GM04503 (cell line): ENCODE results near the gene BACH2.
"Not testable (repeated sequence)": the region's sequence is repeated elsewhere in the genome, so short reads cannot be mapped to it uniquely, and the experiment has no call there.

Source experiments
- DNase-seq: peaks from one replicate; pipeline ENCODE4 v3.0.0-alpha.2; 2012; ENCODE audit warnings: low read depth

Gene BACH2

DNA sequence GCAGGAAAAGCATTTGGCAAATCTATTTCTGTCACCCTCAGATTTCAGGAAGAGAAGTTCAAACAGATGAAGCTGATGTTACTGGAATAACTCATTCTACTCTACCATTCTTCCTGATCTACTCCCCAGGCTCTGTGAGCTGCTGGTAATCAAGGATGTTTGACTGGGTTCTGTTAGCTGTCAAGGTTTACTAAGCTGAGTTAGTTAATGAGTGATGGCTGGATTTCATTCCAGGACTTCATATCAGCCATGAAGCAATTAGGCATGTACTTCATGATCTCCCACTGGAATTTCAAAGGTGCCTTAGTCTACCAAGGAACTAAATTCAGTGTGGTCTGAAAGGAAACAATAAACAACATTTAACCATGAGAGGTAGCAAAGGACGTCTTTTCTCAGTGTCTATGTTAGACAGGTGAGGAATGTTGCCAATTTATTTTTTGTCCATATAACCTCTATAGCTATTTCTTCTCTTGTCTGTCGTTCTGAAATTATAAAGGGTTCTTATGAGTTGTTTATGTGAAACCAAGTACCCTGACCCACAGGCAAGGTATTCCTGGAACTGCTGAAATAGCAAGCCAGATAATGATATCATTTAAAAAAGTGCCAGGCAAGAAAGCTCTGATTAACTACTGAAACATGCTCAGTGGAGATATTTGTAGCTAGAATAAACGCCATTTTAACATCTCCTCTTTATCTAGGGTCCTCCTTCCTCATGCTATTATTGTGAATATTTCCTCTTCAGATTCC, 112.9 kb downstream of the BACH2 start:
- no peak for DNase-seq

DNA sequence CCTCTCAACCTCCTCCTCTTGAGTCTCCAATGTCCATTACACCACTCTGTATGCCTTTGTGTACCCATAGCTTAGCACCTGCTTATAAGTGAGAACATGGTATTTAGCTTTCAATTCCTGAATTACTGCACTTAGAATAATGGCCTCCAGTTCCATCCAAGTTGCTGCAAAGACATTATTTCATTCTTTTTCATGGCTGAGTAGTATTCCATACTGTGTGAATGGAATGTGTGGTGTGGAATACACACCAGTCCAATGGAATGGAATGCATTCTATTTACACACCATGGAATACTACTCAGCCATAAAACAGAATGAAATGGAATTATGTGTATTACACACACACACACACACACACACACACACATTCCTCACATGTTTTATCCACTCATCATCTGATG, 116.1 kb downstream of the BACH2 start:
- DNase-seq = no peak

- DNase-seq = no peak
Observed at GRCh38 chr6:90179190-90180169, 117.2 kb downstream of the BACH2 start.

DNA sequence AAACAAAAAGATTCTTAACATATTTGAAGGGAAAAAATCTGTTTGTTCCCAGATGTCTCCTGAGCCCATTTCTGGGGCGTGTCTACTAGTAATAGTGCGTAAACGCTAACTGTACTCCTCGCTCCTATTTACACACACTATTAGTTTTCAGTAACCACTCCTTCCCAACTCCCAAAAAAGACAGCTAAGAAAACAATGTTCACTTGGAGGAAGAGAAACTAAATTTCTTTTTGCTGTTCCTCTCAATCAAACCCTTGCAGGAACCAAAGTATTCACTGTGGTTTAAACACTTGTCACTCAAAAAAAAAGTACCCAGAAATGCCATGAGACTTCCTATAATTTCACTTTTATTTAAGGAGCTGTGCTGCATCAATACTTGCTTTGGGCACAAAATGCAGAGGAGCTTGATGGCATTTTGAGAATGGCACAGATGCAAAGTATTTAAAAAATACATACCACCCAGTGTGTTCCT, 118.2 kb downstream of the BACH2 start:
- no peak for DNase-seq

- DNase-seq = no peak
Observed at GRCh38 chr6:90177544-90178383, 118.9 kb downstream of the BACH2 start.

GRCh38 chr6:90175627-90176538, 120.8 kb downstream of the BACH2 start:
- no peak for DNase-seq

DNA sequence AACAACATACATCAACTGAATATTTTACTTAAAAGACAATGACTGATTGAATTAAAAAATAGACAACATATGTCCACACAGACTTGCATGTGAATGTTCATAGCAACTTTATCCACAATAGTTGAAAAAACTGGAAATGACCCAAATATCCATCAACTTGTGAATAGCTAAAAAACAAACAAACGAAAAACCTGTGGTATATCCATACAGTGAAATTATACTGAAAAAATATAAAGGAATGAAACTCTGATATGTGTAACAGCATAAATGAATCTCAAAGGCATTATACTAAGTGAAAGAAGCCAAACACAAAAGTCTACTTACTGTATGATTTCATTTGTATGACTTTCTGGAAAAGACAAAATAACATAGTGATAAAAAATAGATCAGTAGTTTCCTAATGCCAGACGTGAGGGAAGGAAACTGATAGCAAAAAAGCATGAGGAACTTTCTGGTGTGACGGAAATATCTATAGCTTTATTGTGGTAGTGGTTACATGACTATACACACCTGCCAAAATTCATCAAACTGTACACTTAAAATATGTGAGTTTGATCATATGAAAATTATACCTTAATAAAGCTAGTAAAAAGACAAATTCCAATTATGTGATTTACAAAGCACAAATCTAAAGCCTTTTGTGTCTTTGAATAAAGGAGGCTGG, 123.2 kb downstream of the BACH2 start:
- no peak for DNase-seq

DNA sequence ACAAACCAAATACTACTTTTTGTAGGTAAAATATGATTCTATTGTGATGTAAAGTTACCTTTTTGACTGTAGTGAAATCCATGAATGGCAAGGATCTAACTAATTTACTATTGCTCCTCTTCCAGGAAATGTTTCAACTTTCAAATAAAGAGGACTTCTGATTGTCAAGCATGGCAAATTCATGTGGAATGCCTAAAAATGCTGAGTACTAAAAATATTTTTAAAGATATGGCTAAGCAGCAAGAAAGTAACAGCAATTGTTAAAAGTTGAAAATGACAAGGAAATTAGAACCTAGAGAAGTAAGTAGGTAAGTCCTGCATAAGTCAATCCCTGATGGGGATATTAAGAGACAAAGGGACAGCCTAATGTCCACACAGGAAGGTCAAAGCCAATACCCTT, 126.0 kb downstream of the BACH2 start:
- DNase-seq = no peak

- no peak for DNase-seq
Observed at GRCh38 chr6:90169374-90169773, 127.3 kb downstream of the BACH2 start.

DNA sequence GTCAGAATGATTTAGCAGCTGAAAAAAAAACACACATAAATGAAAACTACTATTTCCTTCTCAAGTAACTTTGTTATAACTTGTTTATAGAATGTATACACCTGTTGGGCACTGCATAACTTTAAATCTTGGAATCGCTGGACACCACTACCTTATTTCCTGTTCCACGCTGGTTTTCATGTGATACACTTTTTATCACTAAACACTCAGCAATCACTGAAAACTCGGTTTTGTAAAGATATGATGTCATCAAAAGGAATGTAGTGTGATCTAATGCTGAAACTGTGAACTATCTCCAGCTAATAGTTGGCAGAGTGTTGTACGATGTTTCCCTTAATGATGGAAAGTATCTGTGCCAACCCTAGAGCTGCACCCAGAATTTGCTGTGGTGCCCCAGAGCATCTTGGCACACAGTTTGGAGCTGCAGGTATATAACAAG, 127.9 kb downstream of the BACH2 start:
- DNase-seq = peak; percentile 7

DNA sequence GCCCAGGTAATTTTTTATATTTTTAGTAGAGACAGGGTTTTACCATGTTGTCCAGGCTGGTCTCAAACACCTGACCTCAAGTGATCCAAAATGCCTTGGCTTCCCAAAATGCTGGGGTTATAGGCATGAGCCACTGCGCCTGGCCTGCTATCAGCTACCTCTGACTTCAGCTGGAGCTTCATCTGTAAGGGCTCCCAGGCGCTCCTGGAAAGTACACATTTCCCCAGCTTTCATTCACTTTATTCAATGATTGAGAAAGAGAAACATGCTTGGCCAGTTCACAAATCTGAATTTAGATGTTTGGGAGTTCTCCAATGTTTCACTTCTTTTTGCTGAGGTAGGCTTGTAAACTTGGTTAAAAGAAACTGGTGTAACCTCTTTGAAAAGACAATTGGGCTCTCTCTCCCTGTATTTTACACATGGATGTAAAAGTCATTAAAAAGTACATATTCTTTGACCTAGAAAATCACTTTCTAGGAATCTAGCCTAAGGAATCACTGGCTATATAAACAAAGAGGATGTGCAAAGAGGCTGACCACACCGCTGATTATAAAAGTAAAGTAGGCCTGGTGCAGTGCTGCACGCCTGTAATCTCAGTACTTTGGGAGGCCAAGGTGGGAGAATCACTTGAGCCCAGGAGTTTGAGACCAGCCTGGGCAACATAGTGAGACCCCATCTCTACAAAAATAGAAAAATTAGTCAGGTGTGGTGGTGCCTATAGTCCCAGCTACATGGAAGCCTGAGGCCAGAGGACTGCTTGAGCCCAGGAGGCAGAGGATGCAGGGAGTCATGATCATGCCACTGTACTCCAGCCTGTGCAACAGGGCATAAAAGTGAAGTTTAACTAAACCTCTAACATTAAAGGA, 128.9 kb downstream of the BACH2 start:
- DNase-seq = no peak

- not testable (repeated sequence) for DNase-seq
Observed at GRCh38 chr6:90166155-90166924, 130.3 kb downstream of the BACH2 start.

DNA sequence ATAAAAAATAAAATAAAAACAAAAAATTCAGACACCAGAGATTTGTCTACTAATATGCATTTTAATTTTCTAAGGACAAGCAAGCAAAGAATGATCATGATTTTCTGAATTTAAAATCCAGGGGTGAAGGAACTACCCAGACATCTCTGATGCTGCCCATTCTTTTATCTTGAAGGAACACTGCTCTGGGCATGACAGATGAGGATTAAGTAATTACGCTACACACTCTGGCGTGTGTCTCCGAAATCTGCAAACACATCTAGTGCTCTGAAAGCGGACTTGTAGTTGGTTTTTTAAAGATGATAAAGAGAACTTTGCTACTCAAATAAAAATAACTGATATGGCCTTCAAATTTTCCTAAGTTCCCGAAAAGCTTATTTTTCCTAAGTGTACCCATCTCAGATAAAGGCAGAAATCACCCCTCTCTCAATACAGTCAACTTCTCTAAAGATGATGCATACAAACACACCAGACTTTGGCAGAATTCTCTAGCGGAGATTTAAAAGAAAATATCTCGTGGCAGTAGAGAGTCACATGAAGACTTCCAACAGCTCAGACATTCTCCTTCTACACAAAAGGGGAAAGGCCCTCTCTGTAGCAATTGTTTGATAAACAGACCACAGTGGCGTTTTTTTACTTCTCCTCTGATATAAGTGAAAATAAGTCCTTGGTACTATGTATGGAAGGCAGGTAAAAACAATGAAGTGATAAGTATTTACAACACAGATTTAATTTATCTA, 133.8 kb downstream of the BACH2 start:
- no peak for DNase-seq

DNA sequence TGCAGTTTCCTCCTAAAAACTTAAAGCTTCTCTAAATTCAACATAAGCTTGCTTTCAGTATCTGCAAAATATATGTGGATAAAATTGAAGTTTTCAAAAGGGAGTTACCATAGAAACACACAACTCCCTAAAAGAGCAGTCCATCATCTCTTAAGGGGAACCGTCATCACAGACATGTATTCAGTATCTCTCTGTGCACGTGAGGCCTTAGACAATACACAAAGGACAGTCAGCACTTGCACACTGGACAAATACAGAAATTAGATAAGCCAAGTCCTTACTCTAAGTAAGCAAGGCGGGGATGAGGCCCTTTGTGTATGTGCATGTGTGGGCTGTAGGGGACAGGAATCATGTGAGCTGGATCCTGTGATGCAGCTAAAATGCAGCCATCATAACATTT, 136.6 kb downstream of the BACH2 start:
- DNase-seq = no peak

DNA sequence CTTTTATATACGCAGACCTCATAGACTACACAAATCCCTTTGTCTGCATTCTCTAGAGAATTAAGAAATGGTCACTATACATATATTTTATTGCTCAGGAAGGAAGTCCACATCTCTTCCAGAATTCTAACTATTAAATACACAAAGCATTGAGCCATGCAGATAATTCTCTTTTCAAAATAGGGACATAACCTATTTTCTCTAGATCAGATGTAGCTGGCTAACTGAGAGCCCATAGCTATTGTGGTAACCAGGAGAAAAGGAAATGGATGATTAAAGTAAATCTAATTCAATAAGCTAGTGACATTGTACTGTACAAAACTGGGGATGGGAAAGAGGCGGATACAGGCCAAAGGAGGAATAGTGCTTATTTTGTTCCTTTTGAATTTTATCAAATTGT, 137.2 kb downstream of the BACH2 start:
- no peak for DNase-seq

DNA sequence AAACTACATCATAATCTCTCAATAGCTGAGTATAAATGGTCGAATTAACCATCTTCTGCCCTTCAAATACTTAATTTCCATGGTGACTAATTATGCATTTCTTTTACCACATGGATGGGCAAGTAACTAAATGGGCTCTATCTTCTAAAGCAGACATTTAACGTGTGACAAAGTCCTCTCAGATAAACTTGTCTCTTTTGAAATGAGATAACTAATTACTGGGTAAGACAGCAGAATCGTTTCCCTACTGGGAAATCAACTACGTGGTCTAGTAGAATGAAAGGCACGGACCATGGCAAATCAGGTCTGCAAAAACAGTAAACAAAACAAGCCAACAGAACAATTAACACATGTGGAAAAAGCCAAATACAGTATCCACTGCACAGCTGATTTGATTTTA, 137.7 kb downstream of the BACH2 start:
- no peak for DNase-seq

DNA sequence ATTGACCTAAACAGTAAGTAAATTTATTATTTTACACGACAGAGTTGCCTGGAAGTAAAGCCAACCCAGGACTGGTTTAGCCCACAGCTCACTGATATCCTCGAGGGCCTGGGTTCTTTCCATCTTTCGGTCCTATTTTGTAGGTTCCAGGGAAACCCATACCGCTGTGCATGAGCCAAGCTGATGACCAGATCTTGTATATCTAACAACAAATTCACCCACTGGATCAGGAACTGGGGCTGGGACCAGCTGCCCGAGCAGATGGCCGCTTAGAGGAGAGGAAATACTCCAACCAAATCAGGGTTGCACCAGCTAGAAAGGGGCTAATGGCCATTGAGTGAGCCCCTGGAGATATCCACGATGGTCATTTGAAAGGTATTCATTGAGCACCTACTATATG, 139.2 kb downstream of the BACH2 start:
- no peak for DNase-seq

DNA sequence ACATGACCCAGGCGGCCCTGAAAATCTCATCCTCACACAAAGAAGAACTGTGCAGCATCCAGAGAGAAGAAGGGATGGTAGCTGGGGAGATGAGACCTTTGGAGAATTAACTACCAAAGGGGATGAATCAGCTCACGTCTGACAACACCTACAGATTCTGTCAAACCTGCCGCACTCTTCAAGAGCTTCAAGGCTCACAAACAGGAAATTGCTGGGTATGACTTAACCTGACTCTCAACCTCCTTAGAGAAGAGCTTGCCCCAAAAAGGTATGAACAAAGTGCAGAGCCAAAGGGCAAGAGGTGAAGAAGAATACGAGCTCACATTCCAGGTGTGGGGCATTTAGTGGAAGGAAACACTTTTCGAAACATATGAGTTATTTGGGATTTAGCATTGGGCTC, 139.8 kb downstream of the BACH2 start:
- DNase-seq = no peak
